GM10266 (cell line): ENCODE data around the gene SGMS1.

Experiments used
- DNase-seq: peaks from one replicate; pipeline ENCODE4 v3.0.0; 2012; ENCODE audit errors: extremely low spot score
- TF ChIP-seq, protein P1 (sequence below): IDR thresholded peaks from 2 replicates; pipeline ENCODE4 v1.5.1; 2012; ENCODE audit warnings: mild to moderate bottlenecking, low read depth; ENCODE audit not compliant: control insufficient read depth, insufficient read depth; ENCODE audit errors: missing control alignments

SGMS1 gene

DNA sequence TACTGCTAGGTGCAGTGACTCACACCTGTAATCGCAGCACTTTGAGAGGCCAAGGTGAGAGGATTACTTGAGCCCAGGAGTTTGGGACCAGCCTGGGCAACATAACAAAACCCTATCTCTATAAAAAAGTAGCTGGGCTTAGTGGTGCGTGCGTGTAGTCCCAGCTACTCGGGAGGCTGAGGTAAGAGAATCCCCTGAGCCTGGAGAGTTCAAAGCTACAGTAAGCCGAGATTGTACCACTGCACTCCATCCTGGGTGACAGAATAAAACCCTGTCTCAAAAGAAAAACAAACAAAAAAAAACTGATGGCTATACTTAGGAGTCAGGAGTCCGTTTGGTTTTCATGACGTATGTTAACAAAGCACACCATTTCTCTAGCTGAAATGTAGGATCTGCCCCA, 2.9 kb downstream of the SGMS1 start:
- no peak for DNase-seq
- TF ChIP-seq, protein P1, sequence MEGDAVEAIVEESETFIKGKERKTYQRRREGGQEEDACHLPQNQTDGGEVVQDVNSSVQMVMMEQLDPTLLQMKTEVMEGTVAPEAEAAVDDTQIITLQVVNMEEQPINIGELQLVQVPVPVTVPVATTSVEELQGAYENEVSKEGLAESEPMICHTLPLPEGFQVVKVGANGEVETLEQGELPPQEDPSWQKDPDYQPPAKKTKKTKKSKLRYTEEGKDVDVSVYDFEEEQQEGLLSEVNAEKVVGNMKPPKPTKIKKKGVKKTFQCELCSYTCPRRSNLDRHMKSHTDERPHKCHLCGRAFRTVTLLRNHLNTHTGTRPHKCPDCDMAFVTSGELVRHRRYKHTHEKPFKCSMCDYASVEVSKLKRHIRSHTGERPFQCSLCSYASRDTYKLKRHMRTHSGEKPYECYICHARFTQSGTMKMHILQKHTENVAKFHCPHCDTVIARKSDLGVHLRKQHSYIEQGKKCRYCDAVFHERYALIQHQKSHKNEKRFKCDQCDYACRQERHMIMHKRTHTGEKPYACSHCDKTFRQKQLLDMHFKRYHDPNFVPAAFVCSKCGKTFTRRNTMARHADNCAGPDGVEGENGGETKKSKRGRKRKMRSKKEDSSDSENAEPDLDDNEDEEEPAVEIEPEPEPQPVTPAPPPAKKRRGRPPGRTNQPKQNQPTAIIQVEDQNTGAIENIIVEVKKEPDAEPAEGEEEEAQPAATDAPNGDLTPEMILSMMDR = no peak

DNA sequence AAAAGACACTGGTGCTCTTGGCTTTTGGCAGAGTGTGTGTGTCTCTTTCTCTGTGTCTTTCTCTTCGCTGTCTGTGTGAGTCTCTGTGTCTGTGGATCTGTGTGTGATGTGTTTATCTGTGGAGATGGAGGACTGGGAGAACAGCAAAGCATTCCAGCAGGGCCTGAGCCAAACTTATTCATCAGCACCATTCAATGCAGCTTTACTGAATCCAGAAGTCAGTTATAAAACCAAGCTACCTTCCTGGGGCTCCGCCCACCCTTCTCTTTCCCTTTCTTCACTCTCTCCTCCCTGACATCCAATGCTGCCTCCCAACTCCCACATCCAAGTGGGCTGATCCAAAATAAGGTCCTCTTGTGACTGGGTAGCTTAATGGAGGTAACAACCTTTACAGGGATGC, 3.9 kb downstream of the SGMS1 start:
- TF ChIP-seq, protein P1 = no peak
- no peak for DNase-seq

DNA sequence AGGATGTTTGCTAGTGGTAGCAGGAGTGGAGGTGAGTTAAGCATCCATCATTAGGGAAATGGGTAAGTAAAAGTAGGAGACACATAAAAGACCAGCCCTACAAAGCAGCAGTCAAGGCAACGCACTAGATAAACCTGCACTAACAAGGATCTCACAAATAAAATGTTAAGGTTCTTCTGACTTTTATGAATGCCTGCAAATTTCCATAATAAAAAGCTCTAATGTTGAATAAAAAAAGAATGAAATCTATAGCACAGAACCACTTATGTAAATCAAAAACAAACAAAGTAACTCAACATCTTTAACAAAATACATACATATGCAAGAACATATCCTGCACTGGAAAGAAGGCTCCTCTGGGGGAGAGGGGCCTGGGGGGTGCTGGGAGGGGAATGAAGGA, 4.6 kb downstream of the SGMS1 start:
- DNase-seq = no peak
- TF ChIP-seq, protein P1 = no peak

DNA sequence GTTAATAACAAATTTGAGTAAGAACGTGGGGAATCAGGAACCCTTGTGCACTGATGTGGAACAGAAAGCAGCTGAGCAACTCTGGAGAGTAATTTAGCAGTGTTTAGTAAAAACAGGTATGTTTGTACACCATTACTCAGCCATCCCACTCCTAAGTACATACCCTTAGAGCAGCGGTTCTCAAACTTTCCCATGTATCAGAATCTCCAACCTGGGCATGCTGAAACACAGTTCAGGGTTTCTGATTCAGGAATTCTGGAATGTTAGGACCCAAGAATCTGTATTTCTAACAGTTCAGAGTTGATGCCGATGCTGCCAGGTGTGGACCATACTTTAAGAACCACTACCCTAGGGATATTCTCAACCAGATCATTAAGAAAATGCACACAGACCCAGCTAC, 5.1 kb downstream of the SGMS1 start:
- no peak for DNase-seq
- TF ChIP-seq, protein P1 = no peak

DNA sequence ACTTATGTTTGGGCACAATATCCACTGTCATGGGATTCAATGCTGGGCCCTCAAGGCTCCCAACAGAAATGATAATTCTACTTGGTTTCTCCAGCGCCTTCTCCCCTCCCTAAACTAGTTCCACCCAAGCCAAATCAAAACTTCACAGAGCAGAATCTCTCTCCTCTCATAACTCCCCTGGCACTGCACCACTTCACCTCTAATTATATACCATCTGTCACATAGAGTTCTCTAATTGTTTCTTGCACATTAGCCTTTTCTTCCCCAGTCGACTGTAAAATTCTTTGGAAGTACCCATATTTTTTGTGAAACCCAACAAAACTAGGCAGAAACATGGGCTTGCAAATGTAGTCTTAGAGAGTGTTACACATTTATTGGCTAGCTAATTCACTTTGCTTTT, 8.1 kb downstream of the SGMS1 start:
- no peak for DNase-seq

DNA sequence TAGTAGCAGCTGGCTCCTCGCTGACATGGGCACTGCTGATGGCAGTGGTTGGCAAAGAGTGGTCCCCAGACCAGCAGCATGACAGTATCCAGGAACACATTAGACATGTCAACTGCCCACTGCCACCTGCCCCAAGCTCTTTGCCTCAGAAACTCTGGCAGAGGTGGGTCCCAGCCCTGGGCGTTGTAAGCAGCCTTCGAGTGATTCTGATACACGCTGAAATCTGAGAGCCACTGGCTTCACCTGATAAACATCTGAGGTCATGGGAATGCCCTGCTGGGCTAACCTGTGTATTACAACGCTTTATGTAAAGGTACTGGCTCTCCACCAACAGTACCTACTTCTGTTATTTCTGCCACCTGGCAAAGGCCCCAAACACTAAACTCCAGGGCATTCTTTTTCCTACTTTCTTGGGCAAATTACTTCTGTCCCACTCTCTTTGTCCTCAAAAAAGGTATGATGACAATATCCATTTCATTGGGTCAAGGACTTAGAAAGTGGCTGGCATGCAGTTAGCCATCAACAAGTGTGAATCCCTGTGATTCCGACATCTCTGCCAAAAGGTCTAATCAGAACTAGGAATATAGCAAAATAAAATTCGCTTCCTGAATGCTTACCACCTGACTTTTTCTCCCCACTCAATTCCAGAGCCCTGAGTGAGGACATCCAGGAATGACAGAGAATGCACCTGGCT, 9.2 kb downstream of the SGMS1 start:
- DNase-seq = no peak
- TF ChIP-seq, protein P1 = peak; percentile 11

More for the DNA sequence above, 8.1 kb downstream of the SGMS1 start:
- TF ChIP-seq, protein P1 = no peak

DNA sequence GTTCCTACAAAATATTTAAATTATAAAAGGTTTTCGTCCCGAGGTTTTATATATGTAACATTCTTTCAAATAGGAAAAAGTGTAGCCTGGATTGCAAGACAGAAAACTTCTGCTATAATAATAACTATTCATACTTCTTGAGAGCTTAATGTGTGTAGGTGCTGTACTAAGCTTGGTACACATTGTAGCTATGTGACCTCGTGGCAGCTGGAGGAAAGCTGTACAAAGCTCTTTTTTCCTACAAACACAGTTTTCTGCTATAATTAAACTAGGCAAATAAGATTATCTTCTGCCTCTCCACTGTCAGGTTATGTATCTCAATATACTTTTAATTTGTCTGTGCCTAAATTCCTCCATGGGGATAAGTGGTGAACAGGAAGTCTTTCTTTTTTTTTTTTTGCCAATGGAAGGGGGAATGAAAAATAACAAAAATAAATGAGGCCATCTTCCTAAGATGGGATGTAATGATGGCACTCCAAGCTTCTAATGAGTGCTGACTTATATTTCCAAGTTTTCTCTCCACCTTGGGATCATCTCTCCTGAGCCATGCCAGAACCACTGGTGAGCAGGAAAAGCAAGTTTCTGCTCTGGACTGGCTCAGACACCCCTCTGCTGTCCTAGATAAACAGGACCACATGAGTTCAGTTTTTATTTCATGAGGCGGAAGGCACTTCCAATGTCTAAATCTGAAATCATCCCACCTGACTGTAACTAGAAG, 9.9 kb downstream of the SGMS1 start:
- DNase-seq = no peak
- TF ChIP-seq, protein P1 = no peak
